ENCODE results near the gene NAA80. TPM values are rescaled to one million over a fixed set of nuclear protein-coding genes. Genes with fewer than 3 reads are reported as not detected.
A peak's percentile ranks its signal among the peaks of the same experiment; 100 is the strongest.
"Not testable (repeated sequence)": the region's sequence is repeated elsewhere in the genome, so short reads cannot be mapped to it uniquely, and the experiment has no call there.

Gene NAA80
- total RNA-seq, 2 experiments from 2014 or later = 18.8 to 19.6 TPM

- Mint-ChIP-seq H3K4me1 (ENCODE audit: low read depth) (peaks cover 10% of the 10 kb centered on the region), H3K27me3 (no peaks in the 10 kb centered on the region), H3K36me3 (peaks cover 28% of the 10 kb centered on the region), H3K9me3 (no peaks in the 10 kb centered on the region), H3K27ac (no peak overlapping the region), H3K4me3 (no peak overlapping the region)
- ChIA-PET POLR2A (no interaction called here), CTCF (no interaction called here)
- DNase-seq = no peak
- intact Hi-C loops (cut with micrococcal nuclease) = no loop called here
Measured at GRCh38 chr3:50287262-50287661, 11.9 kb downstream of the NAA80 start.

- CTCF ChIA-PET = no interaction called here
- DNase-seq = no peak
- no peaks in the 10 kb centered on the region for H3K9me3 Mint-ChIP-seq
- H3K4me1 Mint-ChIP-seq (ENCODE audit: low read depth) = peaks cover 10% of the 10 kb centered on the region
- POLR2A ChIA-PET = no interaction called here
- H3K27me3 Mint-ChIP-seq = no peaks in the 10 kb centered on the region
- peaks cover 28% of the 10 kb centered on the region for H3K36me3 Mint-ChIP-seq
- no peak overlapping the region for H3K4me3 Mint-ChIP-seq
- no peak overlapping the region for H3K27ac Mint-ChIP-seq
- intact Hi-C loops (cut with micrococcal nuclease) = no loop called here
Measured at GRCh38 chr3:50286322-50287227, 12.6 kb downstream of the NAA80 start.

DNA sequence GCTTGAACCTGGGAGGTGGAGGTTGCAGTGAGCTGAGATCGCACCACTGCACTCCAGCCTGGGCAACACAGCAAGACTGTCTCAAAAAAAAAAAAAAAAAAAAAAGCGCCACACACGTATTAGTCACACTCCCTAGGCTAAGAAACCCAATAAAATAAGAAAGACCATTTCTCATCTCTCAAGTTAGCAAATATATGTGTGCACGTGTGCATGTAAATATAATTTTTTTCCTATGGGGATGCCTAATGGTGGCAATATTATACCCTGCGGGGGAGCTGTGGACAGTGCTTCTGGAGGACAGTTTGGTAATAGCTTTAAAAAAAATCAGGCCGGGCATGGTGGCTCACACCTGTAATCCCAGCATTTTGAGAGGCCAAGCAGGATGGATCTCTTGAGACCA is 15.1 kb downstream of the NAA80 start:
- H3K9me3 Mint-ChIP-seq; H3K27me3 Mint-ChIP-seq; intact Hi-C loops (cut with micrococcal nuclease); H3K4me1 Mint-ChIP-seq (ENCODE audit: low read depth); H3K27ac Mint-ChIP-seq; DNase-seq; H3K4me3 Mint-ChIP-seq: not testable (repeated sequence)
- peaks cover 14% of the 10 kb centered on the region for H3K36me3 Mint-ChIP-seq
- CTCF ChIA-PET = interaction anchor here (0.6 to 1.4 kb wide), 3 partner anchors 10 to 445 kb away, joined by 3 read pairs; no protein-coding TSS in a partner anchor
- POLR2A ChIA-PET = interaction anchor here (0.8 to 1.3 kb wide), 2 partner anchors 8 to 13 kb away, joined by 3 read pairs; partner anchors contain the start of gene IFRD2

DNA sequence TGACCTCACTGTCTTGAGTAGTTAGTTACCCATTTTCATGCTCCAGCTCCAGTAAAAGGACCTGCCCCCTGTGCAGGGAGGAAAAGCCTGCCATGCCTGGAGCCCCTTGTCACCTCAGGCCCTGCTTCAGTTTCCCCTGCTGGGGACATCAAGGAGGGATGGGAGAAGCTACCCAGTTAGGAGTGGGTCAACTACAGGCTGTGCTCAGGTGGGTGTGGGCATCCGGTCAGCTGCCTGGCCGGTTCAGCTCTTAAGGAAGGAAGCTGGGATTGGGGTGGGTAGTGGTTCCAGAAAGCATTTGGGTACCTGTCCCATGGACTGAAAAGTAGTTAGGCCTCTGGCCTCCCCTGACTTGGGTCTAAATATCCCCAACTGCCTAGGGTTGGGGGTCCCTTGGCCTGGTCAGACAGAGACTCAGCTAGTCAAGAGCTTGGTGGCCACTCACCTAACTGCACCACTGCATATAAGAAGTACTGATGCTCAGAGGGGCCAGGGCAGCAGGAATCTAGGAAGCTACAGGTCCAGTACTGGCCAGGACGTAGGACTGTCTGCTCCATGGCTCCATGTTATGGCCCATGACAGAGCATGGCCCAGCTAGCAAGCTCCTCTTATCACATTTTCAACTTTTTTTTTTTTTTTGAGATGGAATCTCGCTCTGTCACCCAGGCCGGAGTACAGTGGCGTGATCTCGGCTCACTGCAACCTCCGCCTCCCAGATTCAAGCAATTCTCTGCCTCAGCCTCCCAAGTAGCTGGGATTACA is 19.8 kb downstream of the NAA80 start:
- no peak overlapping the region for H3K27ac Mint-ChIP-seq
- peaks cover 16% of the 10 kb centered on the region for H3K27me3 Mint-ChIP-seq
- intact Hi-C loops (cut with micrococcal nuclease) = no loop called here
- no peaks in the 10 kb centered on the region for H3K9me3 Mint-ChIP-seq
- ChIA-PET POLR2A (interaction anchor here (1.7 to 3.1 kb wide), 2 partner anchors 10 to 13 kb away, joined by 4 to 16 read pairs; partner anchors contain the start of gene IFRD2), CTCF (interaction anchor here (0.8 to 2.1 kb wide), 6 partner anchors 13 to 85 kb away, joined by 3 to 7 read pairs (median 4); partner anchors contain the start of gene IFRD2)
- no peaks in the 10 kb centered on the region for H3K36me3 Mint-ChIP-seq
- H3K4me1 Mint-ChIP-seq (ENCODE audit: low read depth) = peaks cover 14% of the 10 kb centered on the region
- H3K4me3 Mint-ChIP-seq = no peak overlapping the region
- no peak for DNase-seq

DNA sequence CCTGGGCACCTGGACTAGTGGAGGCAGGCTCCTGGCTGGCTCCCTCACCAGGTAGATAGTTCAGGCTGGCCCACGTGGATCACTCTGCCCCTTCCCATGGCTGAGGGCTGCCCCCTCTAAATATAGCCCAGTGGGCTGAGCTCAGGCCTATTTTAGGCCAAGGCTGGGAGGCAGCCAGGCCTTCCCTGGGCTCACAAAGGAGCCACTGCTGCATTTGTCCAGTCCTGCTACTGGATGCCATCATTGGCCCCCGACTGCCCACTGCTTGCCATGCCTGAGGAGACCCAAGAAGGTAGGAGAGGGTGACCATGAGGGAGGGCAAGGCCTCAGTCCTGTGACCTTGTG is 20.4 kb downstream of the NAA80 start, which contains the start of gene LSMEM2:
Gene LSMEM2 (plus strand): TSS at position 208 of the 345 bp plus-strand sequence. CDS start 27 bp downstream, at position 235.
- no peaks in the 10 kb centered on the region for H3K36me3 Mint-ChIP-seq
- no peaks in the 10 kb centered on the region for H3K9me3 Mint-ChIP-seq
- no peak for DNase-seq
- no peak within 1 kb of the TSS for H3K27ac Mint-ChIP-seq
- ChIA-PET POLR2A (interaction anchor here (0.6 to 3.1 kb wide), 3 partner anchors 10 to 50 kb away, joined by 3 to 16 read pairs (median 4); partner anchors contain the start of gene IFRD2), CTCF (interaction anchor here (0.6 to 2.1 kb wide), 7 partner anchors 13 to 86 kb away, joined by 3 to 7 read pairs (median 3); partner anchors contain the start of gene IFRD2)
- H3K27me3 Mint-ChIP-seq = peaks cover 21% of the 10 kb centered on the region
- intact Hi-C loops (cut with micrococcal nuclease) = no loop called here
- H3K4me1 Mint-ChIP-seq (ENCODE audit: low read depth) = peaks cover 20% of the 10 kb centered on the region
- no peak within 1 kb of the TSS for H3K4me3 Mint-ChIP-seq

GRCh38 chr3:50278123-50278879 is 20.9 kb downstream of the NAA80 start:
- intact Hi-C loops (cut with micrococcal nuclease) = no loop called here
- Mint-ChIP-seq H3K27me3 (peaks cover 22% of the 10 kb centered on the region), H3K27ac (no peak overlapping the region), H3K36me3 (no peaks in the 10 kb centered on the region), H3K4me1 (ENCODE audit: low read depth) (peaks cover 22% of the 10 kb centered on the region), H3K4me3 (no peak overlapping the region), H3K9me3 (no peaks in the 10 kb centered on the region)
- POLR2A ChIA-PET = interaction anchor here (0.6 to 3.1 kb wide), 3 partner anchors 11 to 49 kb away, joined by 3 to 16 read pairs (median 4); partner anchors contain the start of gene IFRD2
- no peak for DNase-seq
- CTCF ChIA-PET = interaction anchor here (0.6 to 1.6 kb wide), 6 partner anchors 14 to 86 kb away, joined by 3 to 6 read pairs (median 3); partner anchors contain the start of gene IFRD2

DNA sequence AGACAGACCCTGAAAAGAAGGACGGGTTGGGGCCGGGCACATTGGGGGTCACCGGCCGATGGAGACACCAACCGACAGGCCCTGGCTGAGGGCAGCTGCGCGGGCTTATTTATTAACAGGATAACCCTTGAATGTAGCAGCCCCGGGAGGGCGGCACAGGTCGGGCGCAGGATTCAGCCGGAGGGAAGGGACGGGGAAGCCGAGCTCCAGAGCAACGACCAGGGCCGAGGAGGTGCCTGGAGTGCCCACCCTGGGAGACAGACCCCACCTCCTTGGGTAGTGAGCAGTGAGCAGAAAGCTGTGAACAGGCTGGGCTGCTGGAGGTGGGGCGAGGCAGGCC is 22.5 kb downstream of the NAA80 start:
- ChIA-PET CTCF (interaction anchor here (0.6 to 2.7 kb wide), 6 partner anchors 15 to 51 kb away, joined by 3 to 14 read pairs (median 4); partner anchors contain the start of genes GNAI2 and IFRD2), POLR2A (interaction anchor here (3.1 kb wide), 1 partner anchor 13 kb away, joined by 16 read pairs; no protein-coding TSS in a partner anchor)
- intact Hi-C loops (cut with micrococcal nuclease) = no loop called here
- H3K4me1 Mint-ChIP-seq (ENCODE audit: low read depth) = peaks cover 30% of the 10 kb centered on the region
- no peak for DNase-seq
- no peak overlapping the region for H3K27ac Mint-ChIP-seq
- H3K27me3 Mint-ChIP-seq = peaks cover 27% of the 10 kb centered on the region
- H3K4me3 Mint-ChIP-seq = no peak overlapping the region
- H3K36me3 Mint-ChIP-seq = no peaks in the 10 kb centered on the region
- H3K9me3 Mint-ChIP-seq = no peaks in the 10 kb centered on the region

DNA sequence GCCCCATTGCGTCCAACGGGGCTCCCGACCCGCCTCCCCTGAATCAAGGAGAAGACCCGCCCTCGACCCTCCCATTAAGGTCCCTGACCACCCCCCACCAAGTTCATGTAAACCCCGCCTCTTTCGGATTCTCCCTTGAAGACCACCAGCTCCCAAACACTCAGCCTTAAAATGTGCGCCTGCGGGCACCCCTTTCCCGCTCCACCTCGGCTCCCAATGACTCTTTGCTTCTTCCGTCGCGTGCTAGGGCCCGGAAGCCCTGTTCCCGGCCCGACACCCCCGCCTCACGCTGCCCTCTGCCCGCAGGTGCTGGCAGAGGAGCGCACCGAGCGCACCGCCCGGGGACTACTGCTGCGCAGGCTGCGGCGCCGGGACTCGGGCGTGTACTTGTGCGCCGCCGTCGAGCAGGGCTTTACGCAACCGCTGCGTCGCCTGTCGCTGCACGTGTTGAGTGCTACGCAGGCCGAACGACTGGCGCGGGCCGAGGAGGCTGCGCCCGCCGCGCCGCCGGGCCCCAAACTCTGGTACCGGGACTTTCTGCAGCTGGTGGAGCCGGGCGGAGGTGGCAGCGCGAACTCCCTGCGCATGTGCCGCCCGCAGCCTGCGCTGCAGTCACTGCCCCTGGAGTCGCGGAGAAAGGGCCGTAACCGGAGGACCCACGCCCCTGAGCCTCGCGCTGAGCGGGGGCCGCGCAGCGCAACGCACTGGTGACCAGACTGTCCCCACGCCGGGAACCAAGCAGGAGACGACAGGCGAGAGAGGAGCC is 23.0 kb downstream of the NAA80 start:
- DNase-seq = peak; percentile 50
- POLR2A ChIA-PET = no interaction called here
- CTCF ChIA-PET = interaction anchor here (0.7 to 2.7 kb wide), 7 partner anchors 16 to 72 kb away, joined by 3 to 14 read pairs (median 4); partner anchors contain the start of genes GNAI2 and IFRD2
- Mint-ChIP-seq H3K27ac (no peak overlapping the region), H3K27me3 (peaks cover 27% of the 10 kb centered on the region), H3K4me1 (ENCODE audit: low read depth) (peaks cover 32% of the 10 kb centered on the region), H3K36me3 (no peaks in the 10 kb centered on the region), H3K9me3 (no peaks in the 10 kb centered on the region), H3K4me3 (peak overlapping the region; percentile 26)
- intact Hi-C loops (cut with micrococcal nuclease) = loop anchor here (2.0 kb wide), 1 partner anchor 23 kb away; the partner anchor contains the start of genes HYAL3 and NAA80

DNA sequence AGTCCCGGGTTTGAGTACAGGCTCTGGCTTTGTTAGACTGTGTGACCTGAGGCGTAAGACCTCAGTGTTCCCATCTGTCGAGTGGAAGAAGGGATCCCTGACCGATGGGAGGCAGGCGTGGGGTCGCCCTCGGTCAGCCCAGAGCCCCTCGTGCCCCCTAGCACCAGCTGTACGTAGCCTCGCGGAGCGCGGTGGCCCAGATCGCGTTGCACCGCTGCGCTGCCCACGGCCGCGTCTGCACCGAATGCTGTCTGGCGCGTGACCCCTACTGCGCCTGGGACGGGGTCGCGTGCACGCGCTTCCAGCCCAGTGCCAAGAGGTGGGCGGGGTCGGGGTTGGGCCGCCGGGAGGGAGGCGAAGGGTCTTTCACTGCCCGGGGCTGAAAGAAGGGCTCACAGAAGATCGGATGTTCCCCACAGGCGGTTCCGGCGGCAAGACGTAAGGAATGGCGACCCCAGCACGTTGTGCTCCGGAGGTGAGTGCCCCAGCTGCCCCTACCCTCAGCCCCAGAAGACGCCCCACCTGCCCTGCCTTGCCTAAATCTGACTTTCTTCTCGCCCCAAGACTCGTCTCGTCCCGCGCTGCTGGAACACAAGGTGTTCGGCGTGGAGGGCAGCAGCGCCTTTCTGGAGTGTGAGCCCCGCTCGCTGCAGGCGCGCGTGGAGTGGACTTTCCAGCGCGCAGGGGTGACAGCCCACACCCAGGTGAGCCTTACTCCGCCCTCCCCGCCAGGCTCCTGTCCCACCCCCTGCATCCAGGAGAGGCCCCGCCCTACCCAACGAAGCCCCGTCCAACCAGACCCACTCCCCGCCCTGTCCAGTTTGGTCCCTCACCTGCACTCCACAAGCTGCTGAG is 23.8 kb downstream of the NAA80 start:
- intact Hi-C loops (cut with micrococcal nuclease) = loop anchor here (2.0 kb wide), 1 partner anchor 23 kb away; the partner anchor contains the start of genes HYAL3 and NAA80
- Mint-ChIP-seq H3K27ac (no peak overlapping the region), H3K4me3 (peak overlapping the region; percentile 26)

More for the DNA sequence above, 23.8 kb downstream of the NAA80 start:
- H3K9me3 Mint-ChIP-seq = no peaks in the 10 kb centered on the region
- POLR2A ChIA-PET = no interaction called here
- peaks cover 32% of the 10 kb centered on the region for H3K4me1 Mint-ChIP-seq (ENCODE audit: low read depth)
- CTCF ChIA-PET = interaction anchor here (0.6 to 5.0 kb wide), 19 partner anchors 8 to 155 kb away, joined by 3 to 45 read pairs (median 4); partner anchors contain the start of genes GNAT1, HYAL3 and NAA80
- no peak for DNase-seq
- H3K27me3 Mint-ChIP-seq = peaks cover 27% of the 10 kb centered on the region
- H3K36me3 Mint-ChIP-seq = no peaks in the 10 kb centered on the region
